Measurements from ENCODE around the gene RASGRF2.
"Not testable (repeated sequence)": the region's sequence is repeated elsewhere in the genome, so short reads cannot be mapped to it uniquely, and the experiment has no call there.

RASGRF2 gene

DNA sequence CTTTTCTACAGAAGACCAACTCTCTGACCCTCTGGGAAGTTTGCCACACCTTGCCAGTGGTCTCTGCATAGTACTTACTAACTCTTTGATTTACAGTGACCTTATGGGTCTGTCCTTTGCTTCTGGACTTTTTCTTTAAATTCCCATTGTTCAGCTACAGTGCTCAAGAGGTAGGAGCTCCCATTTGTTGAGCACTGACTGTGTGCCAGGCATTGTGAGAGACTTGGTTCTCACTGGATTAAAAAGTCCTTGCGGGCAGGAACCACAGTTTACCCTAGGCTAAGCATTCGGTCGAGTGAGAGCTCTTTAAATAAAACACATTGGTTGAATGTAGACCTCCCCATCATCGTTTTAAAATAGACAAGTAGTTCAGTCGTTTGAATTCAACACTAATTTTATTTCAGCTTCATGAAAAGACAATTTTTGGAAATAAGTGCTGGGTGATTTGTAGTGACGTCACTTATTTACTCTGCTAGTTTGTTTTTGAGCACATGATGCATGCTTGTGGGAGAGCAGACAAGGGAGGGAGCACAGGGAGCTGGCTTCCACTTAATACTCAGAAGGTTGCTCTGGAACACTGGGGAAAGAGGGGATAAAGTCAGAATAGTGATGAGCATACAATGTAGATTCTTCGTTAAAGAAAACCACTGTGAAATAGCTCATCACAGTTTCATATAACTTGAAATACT lies 27.1 kb downstream of the RASGRF2 start:
- no peak for DNase-seq

DNA sequence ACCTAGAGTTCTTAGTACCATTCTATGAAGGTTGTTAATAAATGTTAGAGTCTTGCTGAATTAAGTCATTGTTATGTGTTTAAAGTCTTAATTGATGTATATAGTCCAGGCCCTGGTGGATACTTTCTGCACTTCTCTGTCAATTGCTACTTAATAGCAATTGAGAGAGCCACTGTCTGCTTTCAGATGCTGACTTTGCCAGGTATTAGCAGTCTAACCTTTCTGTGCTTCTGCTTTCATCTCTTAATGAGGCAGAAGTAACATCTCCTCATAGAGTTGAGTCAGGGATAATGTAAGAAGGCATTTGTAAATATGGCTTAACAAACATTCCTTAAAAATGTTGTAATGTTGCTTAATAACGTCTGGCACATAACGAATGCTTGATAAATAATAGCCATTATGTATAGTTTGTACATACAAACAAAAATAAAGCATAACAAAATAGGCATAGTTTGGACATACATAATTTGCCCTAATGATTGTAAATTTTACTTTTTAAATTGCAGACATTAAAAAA lies 28.3 kb downstream of the RASGRF2 start:
- DNase-seq = no peak

DNA sequence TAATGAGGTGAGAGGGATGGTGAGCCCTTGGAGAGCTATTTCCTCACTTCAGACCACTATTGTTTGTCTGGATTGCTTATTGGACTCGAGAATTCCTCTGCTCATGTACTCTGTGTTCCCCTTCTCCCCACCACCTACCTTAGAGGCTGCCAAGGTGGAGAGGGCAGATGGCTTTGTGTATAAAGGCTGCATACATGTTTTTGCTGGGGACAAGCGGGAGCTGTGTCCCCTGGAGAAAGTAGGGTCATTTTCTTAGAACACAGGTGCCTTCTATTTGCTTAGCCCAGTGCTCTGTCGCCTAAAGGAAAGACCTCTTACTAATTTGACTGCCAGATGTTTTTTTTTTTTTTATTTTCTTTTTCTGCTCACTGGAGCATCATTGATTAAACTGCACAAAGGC lies 29.7 kb downstream of the RASGRF2 start:
- no peak for DNase-seq

DNA sequence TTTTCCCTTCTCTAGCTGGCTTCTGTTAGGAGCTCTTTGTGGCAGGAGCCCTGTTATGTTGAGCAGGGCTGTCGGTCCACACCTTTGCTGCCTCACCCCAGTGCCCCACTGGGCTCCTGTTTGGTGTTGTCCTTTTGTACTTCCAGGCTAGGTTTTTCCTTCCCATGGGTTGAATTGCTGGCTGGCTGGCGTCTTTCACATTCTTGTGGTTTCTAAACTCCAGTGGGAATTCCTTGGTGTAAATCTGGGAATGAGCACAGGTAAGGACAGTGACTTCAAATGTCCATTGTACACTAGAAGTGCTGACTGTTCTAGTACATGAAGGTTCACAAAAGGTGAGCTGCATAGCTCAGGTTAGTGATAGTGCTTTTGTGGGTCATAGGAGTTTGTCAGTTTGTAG lies 30.4 kb downstream of the RASGRF2 start:
- no peak for DNase-seq

DNA sequence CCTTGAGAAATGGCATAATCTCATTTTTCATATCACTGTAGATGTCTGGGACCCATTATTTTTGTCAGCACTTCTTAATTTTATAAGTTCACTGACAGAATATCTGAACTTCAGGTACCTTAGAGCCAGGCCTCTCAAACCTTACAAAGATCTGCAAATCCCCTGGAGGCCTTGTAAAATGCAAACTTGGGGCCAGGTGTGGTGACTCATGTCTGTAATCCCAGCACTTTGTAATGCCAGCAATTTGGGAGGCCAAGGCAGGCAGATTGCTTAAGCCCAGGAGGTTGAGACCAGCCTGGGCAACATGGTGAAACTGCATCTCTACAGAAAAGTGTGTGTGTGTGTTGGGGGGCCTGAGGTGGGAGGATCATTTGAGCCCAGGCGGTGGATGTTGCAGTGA lies 30.8 kb downstream of the RASGRF2 start:
- no peak for DNase-seq

DNA sequence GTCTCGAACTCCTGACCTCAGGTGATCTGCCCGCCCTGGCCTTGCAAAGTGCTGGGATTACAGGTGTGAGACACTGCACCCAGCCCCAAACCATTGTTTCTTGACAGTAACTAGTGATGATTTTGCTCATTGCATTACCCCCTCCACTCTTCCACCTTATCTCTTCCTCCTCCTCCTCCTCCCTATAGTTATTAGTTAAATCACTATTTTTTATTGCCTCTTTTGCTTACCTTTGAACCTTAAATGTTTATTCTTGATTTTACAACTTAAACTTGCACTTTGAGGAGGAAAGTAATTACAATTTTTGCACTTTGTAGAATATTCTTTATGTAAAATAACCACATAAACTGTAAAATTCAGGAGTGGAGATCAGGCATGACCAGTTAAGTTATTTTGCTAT lies 35.7 kb downstream of the RASGRF2 start:
- no peak for DNase-seq

DNA sequence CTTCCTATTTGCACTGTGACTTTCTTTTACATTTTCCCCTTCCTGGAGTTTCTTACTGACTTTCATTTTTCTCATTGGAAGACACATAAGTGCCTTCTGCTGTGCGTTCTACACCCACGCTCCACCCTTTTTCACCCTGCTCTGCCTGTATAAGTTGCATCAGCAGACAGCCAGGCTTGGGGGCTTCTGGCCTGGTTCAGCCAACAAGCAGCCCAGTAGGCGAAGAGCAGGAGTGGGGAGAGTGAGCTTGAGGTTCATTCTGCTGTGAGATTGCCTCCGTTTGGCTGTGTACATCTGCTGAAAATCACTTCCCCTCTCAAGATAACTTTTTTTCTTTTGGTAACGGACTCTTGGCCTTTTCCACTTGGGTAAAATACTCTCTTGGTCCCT lies 38.4 kb downstream of the RASGRF2 start:
- DNase-seq = no peak

DNA sequence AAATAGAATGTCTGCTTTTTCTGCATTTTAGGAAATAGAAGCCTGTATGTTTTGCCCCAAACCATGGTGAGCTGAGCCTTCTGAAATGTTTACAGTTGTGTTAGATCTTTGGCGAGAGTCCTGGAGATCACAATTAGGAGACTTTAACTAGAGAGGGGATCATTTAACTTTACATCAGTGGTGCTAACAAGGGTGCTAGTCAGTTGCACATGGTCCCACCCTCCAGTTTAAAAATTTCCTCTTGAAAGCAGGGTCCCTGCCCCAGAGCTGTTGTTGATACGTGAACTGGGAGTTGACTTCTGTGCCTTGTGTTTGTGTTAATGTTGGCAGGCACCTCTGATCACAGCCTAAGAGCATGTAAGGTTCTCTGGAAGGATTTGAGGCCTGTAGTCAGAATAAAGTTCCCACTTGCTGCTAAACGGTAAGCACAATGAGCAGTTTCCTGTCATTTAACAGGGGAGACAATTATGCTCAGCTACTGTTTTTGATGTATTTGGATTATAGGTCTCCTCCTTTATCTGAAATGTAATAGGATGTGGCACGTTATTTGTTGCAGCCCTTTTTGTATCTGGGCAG lies 43.7 kb downstream of the RASGRF2 start:
- DNase-seq = no peak

DNA sequence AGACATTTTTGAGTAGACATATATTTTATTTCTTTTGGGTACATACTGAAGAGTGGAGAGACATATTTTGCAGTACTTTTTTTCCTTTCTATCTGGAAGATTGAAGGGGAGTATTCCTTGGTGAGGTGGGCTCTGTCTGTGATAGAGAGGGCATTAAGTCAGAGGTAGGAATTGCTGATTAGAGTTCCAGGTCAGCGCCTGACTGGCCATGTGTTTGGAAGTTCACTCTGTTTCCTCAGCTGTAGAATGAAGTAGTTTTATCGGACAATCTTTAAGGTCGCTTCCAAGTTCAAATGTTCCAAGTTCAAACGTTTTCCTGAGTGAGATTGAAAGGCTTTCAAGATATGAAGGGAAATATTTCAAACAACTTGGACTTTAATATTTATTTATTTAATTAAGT lies 45.5 kb downstream of the RASGRF2 start:
- DNase-seq = no peak

DNA sequence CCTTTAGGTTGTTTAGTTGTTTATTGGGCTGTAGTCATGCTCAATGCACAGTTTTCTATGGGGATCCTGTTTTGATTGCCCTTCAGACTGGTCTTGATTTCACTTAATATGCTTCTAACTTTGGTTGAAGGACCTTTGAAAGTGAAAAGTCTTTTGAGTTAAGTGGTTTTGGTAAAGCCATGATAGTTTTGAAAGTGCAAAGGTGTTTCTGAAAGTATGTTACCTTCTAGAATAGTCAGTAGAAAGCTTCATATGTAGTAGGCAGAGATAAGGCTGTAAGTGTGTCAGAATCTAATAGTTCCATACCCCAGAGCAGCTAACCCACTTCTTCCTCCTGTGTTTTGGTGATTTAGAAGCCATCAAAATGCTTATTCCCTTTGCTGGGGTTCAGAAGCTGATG lies 46.1 kb downstream of the RASGRF2 start:
- DNase-seq = no peak

DNA sequence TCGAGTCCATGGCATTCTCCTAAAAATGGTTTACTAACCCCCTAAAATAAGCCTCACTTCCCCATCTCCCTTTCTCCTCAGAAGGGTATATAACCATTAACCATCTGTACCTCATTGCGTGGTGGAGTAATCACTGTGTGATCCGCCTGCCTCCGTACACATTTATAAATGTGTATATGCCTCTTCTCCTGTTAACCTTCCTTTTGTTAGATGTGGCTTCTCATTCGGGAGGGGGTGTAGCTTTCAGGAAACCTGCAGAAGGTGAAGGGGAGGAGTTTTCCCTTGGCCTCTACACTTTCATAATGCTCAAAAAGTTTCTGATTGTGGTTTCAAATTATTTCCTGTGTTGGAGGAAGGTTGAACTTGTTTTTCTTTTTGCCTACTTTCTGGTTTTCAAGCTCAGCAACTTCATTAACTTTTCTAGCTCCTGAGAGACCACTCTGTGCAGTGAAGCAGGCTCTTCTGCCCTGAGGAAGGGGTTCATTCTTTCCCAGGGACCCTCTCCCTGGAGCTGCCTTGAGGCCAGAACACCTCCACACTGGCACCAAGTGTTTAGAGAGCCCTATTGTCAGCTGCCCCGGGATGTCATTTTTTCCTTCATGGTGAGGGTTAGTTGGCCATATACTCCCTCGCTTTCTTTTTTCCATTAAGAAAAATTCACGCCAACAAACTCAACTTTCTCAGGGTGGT lies 46.9 kb downstream of the RASGRF2 start:
- DNase-seq = no peak

DNA sequence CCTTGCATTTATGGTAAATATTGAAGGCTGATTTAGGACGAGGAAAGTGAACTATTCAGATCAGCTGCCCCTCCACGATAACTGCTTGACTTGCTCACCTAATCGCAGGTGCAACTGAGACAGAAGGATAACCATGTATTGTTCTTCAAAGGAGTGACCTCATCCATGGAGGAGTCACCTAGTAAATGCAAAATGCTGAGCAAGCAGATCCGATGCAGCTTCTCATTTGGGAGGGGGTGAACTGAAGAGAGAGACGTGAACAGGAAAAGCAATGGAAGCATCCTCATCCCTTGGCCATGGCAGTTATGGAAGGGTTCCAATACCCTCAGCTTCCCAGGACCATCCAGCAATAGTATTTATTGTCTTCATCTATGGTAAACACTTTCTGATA lies 47.5 kb downstream of the RASGRF2 start:
- DNase-seq = no peak

DNA sequence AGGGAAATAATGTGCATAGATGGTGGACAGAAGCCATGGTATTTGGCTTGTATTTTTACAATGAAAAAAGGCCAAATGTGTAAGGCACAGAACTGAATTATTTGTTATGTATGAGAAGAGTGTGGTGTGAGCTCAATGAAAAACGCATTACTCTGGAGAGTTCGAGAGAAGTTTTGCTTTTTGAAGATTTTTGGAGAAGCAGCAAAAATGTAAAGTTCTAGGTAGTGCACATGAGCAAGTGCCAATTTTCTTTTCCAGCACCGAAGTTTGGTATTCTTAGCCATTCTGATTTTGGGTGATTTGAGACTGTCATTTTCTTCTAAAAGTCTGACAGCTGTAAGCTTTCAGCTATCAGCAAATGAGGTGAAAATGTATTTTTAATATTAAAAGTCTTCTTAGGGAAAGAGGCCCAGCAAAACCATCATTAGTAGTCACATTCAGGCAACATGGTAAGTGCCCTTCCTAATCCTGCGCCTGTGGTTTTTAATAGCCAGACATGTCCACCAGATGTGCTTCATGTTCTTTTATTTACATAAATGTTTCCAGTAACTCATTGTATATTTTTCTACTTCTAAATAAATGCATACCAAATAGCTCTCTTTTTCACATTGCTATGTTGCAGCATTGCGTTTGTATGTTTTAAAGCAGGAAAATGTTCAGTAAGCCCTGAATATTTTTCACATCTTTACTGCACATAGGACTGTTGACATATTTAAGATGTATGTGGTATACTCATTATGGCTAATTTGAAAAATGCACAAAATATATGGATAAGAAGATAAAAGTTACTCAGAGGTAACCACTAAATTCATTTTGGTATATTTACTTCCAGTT lies 50.4 kb downstream of the RASGRF2 start:
- DNase-seq = no peak

DNA sequence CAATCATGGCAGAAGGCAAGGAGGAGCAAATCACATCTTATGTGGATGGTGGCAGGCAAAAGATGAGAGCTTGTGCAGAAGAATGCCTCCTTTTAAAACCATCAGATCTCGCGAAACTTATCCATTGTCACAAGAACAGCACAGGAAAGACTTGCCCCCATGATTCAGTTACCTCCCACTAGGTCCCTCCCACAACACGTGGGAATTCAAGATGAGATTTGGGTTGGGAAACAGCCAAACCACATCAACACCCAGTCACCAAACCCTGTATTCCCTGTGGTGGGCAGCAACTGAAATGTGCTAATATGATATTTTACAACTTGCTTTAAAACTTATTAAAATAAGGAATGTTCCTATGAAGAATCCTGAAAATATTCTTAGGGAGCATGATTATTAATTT lies 54.2 kb downstream of the RASGRF2 start:
- no peak for DNase-seq

DNA sequence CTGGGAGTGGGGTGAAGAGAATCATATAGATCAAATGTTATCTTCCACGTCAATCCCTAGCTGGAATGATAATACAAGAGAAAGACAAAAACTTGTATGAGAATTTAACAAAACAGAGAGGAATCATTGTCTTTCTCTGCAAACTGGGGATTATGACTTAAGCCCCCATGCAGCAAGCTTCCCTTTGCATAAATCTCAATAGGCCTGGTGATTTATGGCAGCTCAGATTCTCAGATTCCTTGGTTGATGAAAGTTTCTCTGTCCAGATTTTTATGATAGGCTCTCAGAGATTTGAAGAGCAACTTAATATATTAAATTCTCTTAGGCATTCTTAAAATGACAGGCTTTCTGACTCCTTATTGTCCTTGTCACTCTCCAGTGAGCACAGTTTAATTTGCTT lies 56.0 kb downstream of the RASGRF2 start:
- no peak for DNase-seq

DNA sequence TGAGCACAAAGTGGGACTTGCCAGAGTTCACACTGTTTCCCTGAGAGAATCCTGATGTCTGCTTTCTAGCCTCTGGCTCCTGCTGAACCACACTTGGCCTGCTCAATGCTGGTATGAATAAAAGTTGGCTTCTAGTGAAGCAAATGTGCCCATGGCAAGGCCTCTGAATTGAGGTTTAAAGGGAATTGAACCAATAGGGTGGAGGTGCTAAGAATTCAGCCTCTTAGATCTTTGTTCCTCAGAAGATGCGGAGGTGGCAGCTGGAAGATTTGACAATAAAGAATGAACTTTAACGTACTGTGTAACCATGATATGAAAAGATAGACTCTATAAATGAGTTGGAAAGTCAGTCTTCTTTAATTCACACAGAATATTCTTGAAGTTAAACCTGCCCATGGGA lies 57.2 kb downstream of the RASGRF2 start:
- DNase-seq = no peak

DNA sequence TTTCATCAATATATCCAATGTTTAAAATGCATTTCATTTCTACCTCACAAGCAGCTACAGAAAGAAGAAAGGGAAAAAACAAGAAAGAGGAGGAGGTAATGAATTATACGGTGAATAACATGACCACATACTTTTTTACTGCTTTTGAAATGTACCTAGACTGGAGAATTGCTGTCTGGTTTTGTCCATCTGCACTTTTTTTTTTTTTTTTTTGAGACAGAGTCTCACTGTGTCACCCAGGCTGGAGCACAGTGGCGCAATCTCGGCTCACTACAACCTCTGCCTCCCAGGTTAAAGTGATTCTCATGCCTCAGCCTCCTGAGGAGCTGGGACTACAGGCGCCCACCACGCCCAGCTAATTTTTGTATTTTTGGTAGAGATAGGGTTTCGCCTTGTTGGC lies 58.4 kb downstream of the RASGRF2 start:
- DNase-seq = not testable (repeated sequence)

DNA sequence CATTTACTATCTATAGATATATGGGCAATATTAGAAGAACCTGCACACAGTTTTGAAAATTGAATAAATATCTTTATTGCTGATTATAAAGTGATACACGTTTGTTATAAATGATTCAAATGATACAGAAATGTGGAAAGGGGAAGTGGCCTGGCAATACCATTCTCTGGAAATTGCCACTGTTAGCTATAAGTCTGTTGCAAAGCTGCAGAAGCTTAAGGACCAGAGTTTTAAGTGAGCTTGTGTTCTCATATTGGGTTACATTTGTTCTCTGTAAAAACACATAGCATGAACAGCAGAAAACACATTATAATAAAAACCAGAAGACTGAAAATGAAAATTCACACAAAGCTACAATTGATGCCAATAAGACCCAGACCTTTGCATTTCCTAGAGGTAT lies 59.6 kb downstream of the RASGRF2 start:
- no peak for DNase-seq

DNA sequence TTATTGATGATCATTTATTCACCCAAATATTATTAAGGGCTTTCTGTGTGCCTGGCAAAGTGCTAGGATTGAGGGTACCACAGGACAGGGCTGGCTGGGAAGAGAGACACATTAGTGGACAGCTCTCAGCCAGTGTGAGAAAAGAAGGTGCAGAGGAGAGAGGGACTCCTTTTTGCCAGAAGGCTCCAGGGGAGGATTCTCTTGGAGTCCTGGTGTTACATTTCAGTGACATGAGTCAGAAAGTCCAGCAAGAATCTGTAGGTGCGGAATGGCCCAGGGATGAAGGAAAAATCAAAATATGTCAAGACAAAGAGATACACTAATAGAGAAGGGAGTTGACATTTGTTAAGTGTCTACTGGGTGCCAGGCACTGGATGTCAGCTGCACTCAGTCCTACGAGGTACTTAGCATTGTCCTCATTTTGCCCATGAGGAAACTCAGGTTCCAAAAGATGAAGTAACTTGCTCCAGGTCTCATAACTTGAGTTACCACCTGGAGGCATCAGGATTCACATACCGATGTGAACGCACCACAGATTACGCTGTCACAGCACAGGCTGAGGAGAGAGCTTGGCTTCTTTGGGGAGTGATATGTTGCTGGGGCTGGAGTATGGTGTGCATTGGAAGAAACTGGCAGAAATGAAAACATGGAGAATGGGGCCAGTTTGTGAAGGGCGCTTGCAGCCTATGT lies 60.5 kb downstream of the RASGRF2 start:
- DNase-seq = no peak

DNA sequence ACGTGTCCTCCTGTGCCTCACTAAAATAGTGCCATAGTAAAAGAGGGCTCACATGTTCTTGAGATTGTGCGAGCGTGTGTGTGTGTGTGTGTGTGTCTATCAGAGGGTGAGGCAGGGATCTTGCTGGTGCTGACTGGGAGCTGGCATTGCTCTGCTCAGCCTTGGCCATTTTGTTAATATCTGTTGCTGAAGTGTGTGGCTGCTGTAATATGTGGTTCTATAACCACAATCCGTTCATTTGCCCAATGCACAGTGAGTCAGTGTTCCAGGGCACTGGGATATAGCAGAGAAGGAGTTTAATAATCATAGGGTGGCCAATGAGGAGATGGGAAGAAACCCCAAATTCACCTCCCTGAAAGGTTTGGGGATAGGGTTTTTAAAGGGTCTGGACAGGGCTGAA lies 61.3 kb downstream of the RASGRF2 start:
- no peak for DNase-seq

DNA sequence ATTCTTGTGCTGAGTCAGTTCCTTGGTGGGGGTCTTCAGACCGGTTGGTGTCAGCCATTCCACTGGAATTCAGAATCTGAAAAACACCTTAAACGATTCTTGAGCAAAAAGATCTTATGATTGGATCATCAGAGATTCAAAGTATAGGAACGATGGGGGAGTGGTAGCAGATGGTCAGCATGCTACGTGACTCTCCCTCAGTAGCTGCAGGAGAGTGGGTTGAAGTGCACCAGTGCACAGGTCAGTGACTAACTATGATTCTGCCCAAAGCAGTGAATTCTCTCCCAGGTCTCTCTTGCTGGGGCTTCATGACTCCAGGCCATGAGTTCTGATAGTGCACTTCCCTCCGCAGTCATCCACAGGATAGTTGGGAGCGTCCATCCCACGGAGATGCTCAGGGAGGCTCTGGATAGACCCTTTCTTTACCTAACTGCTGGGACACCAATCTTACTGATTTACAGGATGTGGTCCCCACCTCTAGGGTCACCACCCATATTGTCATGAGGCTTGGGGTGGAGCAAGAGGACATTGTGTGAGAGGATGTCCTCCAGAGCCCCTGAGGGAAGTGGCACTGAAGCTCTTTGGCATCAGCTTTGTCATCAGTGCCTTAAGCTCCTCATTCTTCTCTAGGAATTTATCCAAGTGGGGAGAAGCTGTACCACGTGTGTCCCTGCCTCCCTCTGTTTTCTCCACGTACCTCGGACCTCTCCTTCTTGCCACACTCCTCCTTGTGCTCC lies 62.0 kb downstream of the RASGRF2 start:
- DNase-seq = no peak

DNA sequence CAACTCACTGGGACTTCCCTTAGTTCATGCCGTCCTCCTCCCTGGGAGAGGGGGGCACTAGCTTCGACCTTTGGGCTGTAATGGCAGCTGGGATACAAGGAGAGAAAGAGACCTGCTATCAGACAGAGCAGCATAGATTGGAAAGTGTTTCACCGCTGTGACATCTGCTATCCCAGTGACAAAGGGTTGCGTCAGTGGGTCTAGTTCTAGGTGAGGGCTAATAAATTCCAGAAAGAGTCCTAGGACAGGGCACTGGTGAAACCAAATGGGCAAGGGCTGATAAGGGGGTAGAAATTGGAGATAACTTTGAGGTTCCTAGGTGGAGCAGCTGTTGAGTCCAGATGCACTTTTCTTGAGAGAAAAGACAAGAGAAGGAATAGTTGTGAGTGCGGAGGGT lies 62.5 kb downstream of the RASGRF2 start:
- no peak for DNase-seq

All from NCI-H1105 treated with DMSO at 0.1 percent for 48 hours (cell line).